ENCODE data around the gene CTSA.

The CTSA gene

DNA sequence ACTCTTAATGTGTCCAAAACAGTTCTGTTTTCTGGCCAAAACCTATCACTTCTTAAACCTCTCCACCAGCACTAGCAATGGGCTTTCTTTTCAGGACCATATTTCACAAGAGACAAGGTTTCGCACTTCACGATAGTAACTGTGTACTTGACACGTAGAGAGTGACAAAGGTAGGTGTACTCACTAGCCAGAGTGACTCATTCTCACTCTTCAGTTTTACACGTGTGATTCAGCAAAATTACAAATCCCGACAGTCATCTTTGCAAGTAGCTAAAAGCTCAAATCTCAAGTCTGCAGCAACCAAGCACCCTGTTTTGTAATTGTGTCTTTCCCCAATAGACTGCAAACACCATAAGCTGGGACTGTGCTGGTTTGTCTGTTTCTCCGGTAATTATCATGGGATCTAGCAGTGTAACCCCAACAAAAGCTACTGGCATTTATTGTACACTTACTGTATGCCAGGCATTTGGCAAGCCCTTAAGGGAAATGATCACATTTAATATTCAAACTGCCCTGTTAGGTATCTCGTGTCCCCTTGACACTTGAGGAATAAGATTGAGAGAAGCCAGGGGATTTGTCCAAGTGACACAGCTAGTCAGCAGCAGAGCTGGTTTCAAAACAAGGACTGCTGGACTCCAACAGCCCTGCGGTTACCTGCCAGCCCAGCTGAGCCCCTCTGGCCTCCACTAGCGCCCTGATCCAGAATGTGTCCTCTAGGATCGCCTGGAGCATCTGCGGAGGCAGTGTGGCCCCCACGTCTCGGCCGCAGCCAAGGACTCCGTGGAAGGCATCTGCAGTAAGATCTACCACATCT lies 53.2 kb downstream of the CTSA start:
- no peak for DNase-seq

DNA sequence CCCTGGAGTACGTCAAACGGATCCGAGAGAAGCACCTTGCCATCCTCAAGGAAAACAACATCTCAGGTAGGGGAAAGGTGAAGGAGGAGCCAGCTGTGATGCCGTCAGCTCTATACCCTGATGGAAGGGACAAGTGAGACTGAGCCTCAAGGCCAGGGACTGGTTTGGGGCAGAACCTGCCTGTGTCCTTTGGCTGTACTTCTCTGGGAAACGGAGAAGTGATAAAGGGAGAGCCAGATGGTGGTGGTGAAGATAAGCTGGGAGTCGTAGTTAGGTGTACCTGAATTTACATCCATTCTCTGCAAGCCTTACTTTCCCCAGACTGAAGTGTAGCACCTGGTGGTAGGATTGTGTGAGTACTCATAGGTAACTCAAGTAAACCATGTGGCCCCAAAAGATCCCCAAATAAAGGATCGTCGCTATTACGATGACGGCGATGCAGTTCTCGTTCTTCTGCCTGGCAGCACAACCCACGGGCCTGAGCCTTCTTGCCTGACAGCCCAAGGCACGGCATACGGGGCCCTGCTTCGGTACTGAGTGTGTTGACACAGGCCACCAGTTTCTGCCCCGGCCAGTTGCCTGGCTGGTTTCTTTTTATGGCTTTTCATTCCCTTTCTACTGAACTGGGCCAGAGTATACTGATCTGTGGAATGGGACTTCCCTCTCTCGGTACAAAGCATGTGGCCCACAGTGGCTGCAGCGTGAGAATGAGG lies 54.0 kb downstream of the CTSA start:
- DNase-seq, result no peak

DNA sequence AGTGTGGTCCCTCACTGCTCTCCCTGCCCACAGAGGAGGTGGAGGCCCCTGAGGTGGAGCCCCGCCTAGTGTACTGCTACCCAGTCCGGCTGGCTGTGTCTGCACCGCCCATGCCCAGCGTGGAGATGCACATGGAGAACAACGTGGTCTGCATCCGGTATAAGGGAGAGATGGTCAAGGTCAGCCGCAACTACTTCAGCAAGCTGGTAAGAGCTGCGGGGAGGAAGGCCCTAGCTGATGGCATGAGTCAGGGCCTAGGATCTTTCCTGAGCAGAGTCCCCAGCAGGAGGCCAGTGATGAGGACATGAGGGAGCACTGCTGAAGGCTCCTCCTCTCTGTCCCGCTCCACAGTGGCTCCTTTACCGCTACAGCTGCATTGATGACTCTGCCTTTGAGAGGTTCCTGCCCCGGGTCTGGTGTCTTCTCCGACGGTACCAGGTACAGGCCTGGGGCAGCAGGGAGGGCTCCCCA lies 54.6 kb downstream of the CTSA start:
- DNase-seq, result no peak

DNA sequence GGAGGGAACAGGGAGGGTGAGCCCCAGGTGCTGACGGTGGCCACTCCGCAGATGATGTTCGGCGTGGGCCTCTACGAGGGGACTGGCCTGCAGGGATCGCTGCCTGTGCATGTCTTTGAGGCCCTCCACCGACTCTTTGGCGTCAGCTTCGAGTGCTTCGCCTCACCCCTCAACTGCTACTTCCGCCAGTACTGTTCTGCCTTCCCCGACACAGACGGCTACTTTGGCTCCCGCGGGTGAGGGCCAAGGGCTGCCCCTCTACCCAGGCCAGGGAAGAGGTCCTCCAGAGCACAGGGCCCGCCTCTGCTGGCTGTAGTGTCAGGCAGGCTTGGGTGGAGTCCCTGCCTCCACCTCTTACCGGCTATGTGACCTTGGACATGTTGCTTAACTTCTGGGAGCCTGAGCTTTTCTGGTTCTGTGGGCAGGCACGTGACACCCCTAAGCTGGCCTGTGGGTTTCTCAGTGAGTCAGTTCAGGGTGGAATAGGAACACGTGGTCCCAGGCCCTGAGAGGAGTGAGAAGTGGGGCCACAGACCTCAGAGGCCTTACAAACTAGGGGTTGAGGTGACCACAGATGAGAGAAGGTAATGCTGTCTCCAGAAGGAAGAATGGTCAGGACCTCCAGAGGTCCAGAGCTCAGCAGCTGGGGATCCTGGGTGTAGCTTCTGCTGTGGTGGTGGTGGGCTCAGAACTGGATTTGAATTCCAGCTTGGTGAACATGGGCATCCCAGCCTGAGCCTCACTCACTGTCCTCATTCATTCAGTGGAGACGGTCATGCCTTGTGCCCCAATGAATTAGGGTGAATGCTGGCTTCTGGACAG lies 55.2 kb downstream of the CTSA start:
- DNase-seq, result no peak

DNA sequence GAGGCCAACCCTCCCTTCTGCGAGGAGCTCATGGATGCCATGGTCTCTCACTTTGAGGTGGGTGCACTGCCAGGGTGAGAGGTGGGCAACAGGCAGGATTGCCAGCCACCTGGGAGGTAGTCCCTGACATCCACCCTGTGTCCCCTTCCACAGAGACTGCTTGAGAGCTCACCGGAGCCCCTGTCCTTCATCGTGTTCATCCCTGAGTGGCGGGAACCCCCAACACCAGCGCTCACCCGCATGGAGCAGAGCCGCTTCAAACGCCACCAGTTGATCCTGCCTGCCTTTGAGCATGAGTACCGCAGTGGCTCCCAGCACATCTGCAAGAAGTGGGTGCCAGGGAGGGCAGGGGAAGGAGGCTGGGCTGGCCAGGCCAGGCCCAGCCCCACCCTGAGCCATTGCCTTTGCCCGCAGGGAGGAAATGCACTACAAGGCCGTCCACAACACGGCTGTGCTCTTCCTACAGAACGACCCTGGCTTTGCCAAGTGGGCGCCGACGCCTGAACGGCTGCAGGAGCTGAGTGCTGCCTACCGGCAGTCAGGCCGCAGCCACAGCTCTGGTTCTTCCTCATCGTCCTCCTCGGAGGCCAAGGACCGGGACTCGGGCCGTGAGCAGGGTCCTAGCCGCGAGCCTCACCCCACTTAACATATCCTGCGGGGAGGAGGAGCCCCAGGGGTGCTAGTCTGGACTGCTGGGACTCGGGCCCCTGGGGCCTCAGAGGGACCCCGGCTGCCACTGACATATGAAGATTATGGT lies 56.2 kb downstream of the CTSA start:
- no peak for DNase-seq

DNA sequence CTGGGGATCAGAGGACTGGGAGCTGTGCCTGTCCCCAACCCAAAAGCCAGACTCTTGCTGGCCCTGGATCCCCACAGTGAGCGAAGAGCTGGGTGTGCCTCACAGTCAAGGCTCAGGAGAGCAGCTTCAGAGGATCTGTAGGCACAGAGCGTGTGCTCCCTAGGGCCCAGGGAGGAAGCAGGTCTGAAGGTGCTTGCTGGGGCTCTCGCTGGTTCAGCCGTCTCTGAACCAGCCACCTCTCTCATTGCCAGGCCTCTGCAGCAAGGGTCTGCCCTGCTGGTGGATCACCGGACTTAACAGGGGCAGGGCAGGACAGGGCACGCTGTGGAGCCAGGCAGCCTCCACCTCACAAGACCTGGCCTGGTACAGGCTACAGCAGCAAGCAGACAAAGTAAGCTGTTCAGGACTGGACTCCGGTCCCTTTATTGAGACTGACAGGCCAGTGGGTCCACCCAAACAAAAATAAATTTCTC lies 57.2 kb downstream of the CTSA start:
- no peak for DNase-seq

All from NCI-H146 (cell line).